ENCODE measurements around the gene TBC1D8. TPM values are rescaled to one million over a fixed set of nuclear protein-coding genes. Genes with fewer than 3 reads are reported as not detected.

Gene TBC1D8
- total RNA-seq, 2 donors from 2014 or later = 86.1 to 149 TPM

DNA sequence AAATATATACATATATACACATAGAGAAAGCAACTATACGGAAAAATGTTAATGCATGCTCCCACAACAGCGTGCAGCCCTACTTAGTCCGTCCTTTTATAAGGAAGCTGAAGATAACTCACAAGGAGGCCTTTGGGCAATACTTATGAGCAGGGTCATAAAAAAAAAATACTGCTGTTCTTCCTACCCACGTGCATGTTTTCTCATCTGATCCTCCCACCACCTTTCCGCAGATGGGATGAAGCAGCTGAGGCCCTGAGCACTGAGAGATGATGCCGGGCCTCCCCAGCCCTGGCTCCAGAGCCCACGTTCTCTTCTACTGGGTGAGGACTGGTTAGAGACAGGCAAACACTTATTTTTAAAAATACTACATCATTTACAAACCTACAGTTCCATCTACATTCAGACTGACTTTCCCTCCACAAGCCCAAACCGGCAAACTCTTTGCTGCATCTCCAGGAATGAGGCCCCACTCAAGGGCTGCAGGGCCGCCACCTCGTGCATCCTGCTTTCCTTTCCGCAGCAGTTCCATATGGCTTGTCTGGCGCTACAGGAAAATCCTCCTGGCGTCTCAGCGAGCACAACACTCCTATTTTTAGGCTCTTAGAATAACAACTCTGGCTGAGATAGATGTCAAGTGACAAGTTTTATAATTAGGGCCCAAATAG lies 41.6 kb downstream of the TBC1D8 start:
- no peak for TF ChIP-seq POLR2A (IDR thresholded peaks at IDR 0.05)
- no peak for TF ChIP-seq POLR2AphosphoS5 (IDR thresholded peaks at IDR 0.05)
- TF ChIP-seq CTCF (IDR thresholded peaks at IDR 0.05) = no peak
- Histone ChIP-seq H3K27ac (peak overlapping the region; percentile 60 to 80), H3K9me3 (no peaks in the 10 kb centered on the region), H3K4me1 (replicated peaks) (peaks cover 20% of the 10 kb centered on the region), H3K4me3 (no peak overlapping the region), H3K36me3 (no peaks in the 10 kb centered on the region), H3K27me3 (replicated peaks; ENCODE audit: insufficient read depth) (no peaks in the 10 kb centered on the region)
- 51% methylated on average over 14 of the region's 14 CpGs for WGBS
- intact Hi-C loops (cut with DNase I) = no loop called here
- DNase-seq (ENCODE audit: low spot score) = no peak

- no peak overlapping the region for H3K4me3 ChIP-seq
- WGBS = 92% methylated on average over 8 of the region's 8 CpGs
- H3K36me3 ChIP-seq = no peaks in the 10 kb centered on the region
- no peaks in the 10 kb centered on the region for H3K9me3 ChIP-seq
- no peak for DNase-seq (ENCODE audit: low spot score)
- peaks cover 20% of the 10 kb centered on the region for H3K4me1 ChIP-seq (replicated peaks)
- TF ChIP-seq POLR2A (IDR thresholded peaks at IDR 0.05) = no peak
- TF ChIP-seq CTCF (IDR thresholded peaks at IDR 0.05) = no peak
- no peak for TF ChIP-seq POLR2AphosphoS5 (IDR thresholded peaks at IDR 0.05)
- H3K27me3 ChIP-seq (replicated peaks; ENCODE audit: insufficient read depth) = no peaks in the 10 kb centered on the region
- intact Hi-C loops (cut with DNase I) = no loop called here
- H3K27ac ChIP-seq = peak overlapping the region; percentile 17 to 80
Observed at GRCh38 chr2:101108357-101108756, 42.8 kb downstream of the TBC1D8 start.

DNA sequence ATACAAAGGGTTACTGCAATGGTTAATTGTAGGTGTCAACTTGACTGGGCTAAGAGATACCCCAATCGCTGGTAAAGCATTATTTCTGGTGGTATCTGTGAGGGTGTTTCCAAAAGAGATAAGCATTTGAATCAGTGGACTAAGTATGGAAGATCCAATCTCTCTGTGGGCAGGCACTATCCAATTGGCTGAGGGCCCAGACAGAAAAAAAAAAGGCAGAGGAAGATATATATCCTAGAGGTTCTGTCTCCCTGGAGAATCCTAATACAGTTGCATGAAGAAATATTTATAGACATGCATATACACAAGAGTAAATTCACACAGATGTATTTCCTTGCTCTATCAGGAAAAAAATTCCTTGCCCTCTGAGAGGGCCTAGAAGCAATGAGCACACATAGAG lies 43.9 kb downstream of the TBC1D8 start:
- Histone ChIP-seq H3K4me3 (no peak overlapping the region), H3K36me3 (no peaks in the 10 kb centered on the region), H3K27me3 (replicated peaks; ENCODE audit: insufficient read depth) (no peaks in the 10 kb centered on the region), H3K27ac (peak overlapping the region in 1 of 2 donors; percentile 80), H3K4me1 (replicated peaks) (peaks cover 11% of the 10 kb centered on the region), H3K9me3 (no peaks in the 10 kb centered on the region)
- TF ChIP-seq POLR2A (IDR thresholded peaks at IDR 0.05) (no peak), CTCF (IDR thresholded peaks at IDR 0.05) (no peak), POLR2AphosphoS5 (IDR thresholded peaks at IDR 0.05) (no peak)
- DNase-seq (ENCODE audit: low spot score) = no peak
- intact Hi-C loops (cut with DNase I) = no loop called here
- WGBS = 72% methylated on average over 1 of the region's 1 CpG

- intact Hi-C loops (cut with DNase I) = no loop called here
- H3K36me3 ChIP-seq = no peaks in the 10 kb centered on the region
- H3K27ac ChIP-seq = peak overlapping the region in 1 of 2 donors; percentile 35
- DNase-seq (ENCODE audit: low spot score) = no peak
- TF ChIP-seq CTCF (IDR thresholded peaks at IDR 0.05) = no peak
- TF ChIP-seq POLR2A (IDR thresholded peaks at IDR 0.05) = no peak
- TF ChIP-seq POLR2AphosphoS5 (IDR thresholded peaks at IDR 0.05) = peak; percentile 40
- H3K9me3 ChIP-seq = no peaks in the 10 kb centered on the region
- WGBS = 65% methylated on average over 12 of the region's 12 CpGs
- H3K27me3 ChIP-seq (replicated peaks; ENCODE audit: insufficient read depth) = no peaks in the 10 kb centered on the region
- peaks cover 9% of the 10 kb centered on the region for H3K4me1 ChIP-seq (replicated peaks)
- H3K4me3 ChIP-seq = no peak overlapping the region
Observed at GRCh38 chr2:101106453-101107181, 44.6 kb downstream of the TBC1D8 start.

Data from prostate gland (tissue), 2 donors.